Thyroid gland (tissue), 4 donors: Measurements from ENCODE around the gene CYP27A1.

Source experiments
- POLR2A ChIP-seq, 2 donors: fragments of 450-650 bp; IDR thresholded peaks; one replicate each; pipeline ENCODE4 v1.6.1; 2017; ENCODE audit warnings: antibody characterized with exemption in 2 of 2, mild to moderate bottlenecking in 2 of 2, moderate library complexity in 1 of 2
- TF ChIP-seq, protein P1 (sequence below), 6 experiments: fragments of 200-600 bp in 3 of 6; fragments of 450-650 bp in 3 of 6; sonication (generic) in 3 of 6; IDR thresholded peaks; one replicate each; pipeline ENCODE4 v1.5.1; 2016 to 2019; ENCODE audit warnings: antibody characterized with exemption in 6 of 6, mild to moderate bottlenecking in 2 of 6, inconsistent platforms in 1 of 6, moderate library complexity in 1 of 6

DNA sequence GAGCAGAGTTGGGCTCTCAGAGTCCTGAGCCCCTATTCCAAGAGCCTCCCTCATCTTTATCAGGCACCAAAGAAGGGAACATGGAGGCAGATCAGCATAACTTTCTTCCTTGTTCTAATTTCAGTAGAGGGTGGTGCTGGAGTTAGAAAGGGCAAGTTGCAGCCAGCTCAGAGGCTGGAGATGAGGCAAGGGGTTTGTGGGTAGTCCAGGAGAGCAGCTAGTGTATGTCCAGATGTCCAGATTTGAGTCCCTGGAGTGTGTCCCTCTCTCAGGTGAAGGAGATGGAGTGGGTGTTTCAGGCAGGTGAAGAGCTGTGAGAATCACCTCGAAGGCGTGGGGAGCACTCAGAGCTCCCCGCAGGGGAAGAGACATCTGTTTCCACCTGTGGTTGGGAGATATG is 50.1 kb downstream of the CYP27A1 start:
- TF ChIP-seq, protein P1, sequence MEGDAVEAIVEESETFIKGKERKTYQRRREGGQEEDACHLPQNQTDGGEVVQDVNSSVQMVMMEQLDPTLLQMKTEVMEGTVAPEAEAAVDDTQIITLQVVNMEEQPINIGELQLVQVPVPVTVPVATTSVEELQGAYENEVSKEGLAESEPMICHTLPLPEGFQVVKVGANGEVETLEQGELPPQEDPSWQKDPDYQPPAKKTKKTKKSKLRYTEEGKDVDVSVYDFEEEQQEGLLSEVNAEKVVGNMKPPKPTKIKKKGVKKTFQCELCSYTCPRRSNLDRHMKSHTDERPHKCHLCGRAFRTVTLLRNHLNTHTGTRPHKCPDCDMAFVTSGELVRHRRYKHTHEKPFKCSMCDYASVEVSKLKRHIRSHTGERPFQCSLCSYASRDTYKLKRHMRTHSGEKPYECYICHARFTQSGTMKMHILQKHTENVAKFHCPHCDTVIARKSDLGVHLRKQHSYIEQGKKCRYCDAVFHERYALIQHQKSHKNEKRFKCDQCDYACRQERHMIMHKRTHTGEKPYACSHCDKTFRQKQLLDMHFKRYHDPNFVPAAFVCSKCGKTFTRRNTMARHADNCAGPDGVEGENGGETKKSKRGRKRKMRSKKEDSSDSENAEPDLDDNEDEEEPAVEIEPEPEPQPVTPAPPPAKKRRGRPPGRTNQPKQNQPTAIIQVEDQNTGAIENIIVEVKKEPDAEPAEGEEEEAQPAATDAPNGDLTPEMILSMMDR (IDR thresholded peaks at IDR 0.05): no peak
- no peak for TF ChIP-seq POLR2A (IDR thresholded peaks at IDR 0.05)
